GM18867 (cell line): ENCODE data around the gene TBC1D2B.

ENCODE experiments used
- ATAC-seq: cut with Tn5 transposase; IDR thresholded peaks from one replicate; pipeline ENCODE4 v1.9.1; 2021; ENCODE audit warnings: mild to moderate bottlenecking, moderate library complexity; ENCODE audit not compliant: unreplicated experiment

TBC1D2B gene

DNA sequence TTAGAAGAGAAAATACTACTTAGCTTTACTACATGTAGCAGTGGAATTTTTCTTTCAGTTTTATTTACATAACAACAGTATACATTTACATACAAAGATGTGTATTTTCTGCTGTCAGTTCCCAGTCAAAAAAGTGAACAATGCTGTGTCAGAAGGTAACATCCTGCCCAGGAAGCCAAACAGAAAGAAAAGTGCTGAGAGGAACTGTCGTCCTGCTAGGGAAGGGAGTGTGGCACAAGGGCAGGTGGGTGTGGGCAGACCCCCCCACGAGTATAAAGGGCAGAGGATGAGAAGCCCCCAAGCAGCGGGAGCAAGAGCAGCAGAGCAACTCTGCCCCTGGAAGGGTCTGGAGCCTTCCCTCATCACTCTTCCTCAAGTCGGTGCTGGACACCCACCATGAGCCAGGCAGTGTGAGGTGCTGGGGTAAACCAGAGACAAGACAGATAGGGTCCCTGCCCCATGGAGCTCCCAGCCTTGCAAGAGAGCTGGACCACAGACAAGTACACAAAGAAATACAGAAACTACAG, 39.7 kb downstream of the TBC1D2B start:
- no peak for ATAC-seq

DNA sequence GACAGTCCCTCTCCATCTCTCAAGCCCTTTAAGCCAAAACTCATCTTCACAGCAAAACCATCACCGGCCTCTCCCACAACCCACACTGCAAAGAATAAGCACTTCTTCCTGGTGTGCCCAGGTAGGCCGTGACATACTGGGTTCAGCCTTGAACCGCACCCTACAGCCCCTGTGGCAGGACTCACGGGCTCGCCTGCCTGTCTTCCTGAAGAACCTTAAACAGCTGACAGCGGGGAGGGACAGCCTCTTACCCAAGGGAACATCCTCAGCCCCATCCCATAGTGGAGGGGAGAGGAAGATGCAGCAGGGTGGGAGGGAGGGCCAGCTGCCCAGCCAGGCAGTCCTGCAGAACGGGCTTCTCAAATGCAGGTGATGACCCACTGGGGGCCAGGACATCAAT, 40.2 kb downstream of the TBC1D2B start:
- no peak for ATAC-seq

DNA sequence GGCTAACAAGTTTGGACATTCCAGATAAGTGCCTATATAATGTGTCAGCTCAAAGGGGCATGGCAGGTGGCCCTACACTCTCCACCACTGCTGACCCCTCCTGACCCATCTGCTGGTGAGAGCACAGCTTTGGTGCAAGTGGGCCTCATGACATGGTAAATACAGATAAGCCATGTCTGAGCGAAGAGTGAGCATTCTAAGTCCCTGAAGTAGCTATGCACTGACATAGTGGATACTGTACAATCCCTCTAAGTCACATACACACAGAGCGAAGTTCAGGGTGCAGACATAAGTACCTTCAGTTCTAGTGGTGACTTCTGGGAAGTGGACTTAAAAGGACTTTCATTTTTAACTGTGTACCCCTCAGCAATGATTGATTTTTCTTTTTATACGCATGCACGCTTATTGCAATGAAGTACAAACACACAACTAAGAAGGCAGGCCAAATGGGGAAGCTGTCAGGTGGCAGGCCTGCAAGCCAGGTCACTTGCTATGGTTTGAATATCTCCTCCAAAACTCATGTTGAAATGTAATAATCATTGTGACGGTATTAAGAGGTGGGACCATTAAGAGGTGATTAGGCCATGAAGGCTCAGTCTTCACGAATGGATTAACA, 41.5 kb downstream of the TBC1D2B start:
- no peak for ATAC-seq

DNA sequence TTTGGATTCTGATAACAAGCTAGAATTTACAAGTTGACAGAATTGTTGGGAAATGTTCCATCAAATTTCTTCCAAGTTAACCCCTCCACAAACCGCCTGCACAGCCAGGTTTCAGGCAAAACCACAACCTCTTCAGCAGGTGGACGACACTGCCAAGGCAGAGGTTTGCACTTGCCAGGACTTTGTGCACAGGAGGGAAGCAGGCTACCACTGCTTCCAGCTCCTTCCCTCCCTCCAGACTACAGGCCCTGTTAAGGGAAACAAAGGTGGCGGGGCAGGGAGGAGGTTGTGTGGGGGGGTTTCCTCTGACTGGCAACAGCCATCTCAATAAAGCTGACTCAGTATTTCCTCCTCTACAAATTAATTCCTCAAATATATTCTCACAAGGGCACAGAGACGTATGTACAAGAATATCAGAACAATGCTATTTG, 42.2 kb downstream of the TBC1D2B start:
- ATAC-seq: no peak

DNA sequence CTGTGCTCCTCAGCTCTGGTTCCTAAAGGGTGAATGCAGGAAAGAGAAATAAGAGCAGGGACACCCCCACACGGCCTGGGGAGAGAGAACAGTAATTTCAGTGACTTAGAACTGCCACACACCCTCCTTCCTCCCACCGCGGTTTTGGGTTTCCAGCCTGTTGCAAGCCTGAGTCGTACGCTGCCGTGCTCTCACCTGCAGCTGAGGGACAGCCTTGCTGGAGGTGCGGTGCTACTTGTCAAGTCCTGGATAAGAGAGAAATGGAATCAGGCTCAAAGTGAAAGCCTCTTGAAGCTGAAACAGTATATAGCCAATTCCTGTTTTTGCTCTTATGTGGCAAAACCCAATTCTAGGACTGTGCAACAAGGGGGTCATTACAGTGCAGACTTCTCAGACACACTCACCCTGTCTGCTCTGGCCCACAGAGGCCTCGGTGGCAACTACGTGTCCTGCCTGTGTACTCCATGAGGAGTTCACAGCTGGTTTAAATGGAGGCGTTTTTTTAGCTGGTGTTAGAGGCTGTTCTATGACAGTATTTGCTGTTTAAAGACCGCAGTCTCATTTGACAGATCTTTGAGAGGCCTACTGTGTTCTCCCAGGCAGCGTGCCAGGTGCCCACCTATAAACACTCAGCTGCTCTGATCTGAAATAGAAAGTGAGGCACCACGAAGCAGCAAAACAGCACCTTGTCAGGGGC, 42.9 kb downstream of the TBC1D2B start:
- peak; percentile 68 for ATAC-seq

DNA sequence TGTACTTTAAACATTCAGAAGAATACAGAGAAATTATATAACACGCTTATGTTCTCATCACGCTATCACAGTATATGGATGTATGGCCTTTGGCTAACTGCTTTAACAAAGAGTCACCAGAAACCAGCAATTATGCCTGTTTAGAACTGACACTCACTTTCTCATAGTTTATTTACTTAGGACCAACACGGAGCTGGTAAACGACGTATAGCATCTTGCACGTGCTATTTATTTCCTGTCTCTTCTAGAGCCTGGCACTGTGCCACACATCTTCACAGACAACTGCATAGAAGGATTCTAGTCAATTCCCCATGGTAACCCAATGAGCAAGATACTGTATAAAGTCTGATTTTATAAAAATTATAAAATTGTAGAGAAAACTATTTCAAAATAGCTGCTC, 43.6 kb downstream of the TBC1D2B start:
- ATAC-seq: no peak

DNA sequence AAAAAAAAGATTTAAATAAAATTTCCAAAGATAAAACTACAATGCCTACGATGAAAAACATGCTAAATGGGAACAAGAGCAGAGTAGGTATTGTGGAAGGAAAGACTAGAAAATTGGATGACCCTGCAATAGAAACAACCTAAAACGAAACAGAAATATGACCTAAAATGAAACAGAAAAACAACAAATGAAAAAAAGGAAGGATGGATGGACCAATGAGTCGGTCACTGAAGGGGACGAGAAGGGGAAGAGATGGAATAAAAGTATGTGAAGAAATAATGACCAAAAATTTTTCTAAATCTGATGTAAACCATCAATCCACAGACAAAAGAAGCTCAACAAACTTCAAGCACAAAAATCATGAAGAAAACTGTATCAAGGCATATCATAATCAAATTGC, 44.8 kb downstream of the TBC1D2B start:
- no peak for ATAC-seq

DNA sequence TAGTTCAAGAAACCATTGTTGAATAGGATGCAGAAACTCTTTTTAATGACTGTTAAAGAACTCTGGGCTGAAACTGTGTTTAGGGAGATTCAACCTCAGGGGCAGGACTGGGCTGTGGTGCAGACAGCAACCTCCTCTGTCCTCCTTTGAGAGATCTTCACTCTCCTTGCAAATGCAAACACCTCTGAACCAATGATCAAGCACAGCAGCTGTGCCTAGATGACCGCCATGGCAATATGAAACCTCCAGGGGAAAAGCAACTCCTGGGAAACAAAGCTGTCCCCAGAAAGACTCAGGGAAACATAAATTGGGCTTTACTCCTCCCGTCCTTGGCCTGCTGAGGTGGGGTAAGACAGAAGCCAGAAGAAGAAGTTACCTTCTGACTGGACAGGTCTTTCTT, 52.6 kb downstream of the TBC1D2B start:
- ATAC-seq: no peak

DNA sequence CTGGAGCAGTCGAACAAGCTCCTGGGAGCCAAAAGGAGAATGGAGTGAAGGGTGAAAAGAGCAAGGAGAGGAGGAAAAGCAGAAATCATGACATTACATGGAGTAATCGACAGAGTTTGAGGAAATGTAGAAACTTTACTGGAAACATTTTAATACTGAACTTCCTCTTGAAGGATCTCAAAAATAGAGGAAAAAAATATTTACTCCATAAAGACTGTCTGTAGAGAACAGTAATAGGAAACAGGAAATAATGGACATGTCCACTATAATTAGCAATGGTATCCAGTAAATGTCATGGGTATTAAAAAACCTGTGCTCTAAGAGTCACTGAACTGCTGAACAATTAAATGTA, 53.0 kb downstream of the TBC1D2B start:
- ATAC-seq: no peak

DNA sequence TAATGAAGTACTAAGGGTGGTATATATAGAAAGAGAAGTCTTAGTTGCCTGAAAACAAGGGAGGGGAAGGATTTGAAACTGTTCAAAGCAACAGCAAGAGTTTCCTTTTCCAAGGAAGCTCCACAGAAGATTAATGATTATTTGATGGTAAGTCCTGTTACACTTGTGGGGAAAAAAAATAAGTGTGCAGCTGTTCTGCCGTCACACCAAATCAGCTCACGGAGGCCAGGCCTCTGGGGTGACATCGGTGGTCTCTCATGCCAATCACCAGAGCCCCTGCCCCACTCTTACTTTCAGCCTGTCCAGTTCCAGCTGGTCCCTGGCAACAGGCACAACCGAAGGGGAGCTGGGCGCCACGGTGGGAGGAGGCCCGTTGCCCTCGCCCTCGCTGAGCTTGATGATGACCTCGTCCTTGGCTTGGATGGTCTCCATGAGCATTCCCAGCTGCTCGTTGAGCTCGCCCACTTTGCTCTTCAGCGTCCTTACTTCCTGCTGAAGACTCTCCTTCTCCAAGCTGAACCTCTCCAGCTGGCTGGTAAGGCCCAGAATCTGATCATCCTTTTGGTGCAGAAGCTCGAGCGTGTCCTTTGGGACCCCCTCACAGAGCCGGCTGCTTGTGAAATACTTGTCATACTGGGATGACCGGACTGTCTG, 53.5 kb downstream of the TBC1D2B start:
- no peak for ATAC-seq

DNA sequence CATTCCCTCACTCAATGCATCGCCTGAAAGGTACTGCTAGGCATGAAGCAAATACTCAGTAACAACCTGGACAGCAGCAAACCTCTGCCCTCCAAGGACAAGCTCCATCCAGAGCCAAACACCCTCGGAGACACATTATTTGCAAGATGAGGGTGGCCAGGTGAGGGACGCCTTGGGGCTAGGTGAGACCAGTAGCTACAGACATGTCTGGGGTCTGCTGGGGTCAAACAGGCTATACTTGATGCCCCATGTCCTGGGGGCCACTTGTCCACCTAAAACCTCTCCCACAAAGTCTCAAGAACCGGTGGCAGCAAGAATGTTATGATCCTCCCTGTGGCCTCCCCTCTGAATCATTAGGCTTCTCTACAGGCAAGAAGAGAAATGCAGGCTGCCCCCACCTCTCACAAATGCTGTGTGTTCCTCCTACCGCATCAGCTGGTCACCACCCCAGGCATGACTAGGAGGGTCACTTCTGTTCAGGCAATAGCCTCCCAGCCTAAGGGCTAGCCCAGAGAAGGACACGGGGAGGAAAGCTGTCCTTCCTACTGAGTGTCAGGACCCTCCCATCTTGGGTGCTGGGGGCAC, 54.3 kb downstream of the TBC1D2B start:
- ATAC-seq: no peak

DNA sequence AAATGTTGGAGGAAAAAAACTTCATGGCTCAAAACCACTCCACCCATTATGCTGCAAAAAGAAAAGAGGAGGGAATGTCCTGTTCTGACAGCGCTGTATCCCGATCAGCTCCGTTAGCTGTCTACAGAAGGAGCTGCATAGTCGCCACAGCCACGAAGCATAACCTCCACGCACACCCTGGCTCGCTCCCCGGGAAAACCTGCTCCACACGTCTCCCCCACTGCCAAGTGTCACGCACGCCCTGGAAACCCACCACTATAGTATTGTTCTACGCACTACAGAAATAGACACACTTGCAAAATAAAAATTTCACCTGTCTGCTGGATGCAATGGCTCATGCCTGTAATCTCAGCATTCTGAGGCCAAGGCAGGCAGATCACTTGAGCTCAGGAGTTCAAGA, 55.8 kb downstream of the TBC1D2B start:
- ATAC-seq: no peak

DNA sequence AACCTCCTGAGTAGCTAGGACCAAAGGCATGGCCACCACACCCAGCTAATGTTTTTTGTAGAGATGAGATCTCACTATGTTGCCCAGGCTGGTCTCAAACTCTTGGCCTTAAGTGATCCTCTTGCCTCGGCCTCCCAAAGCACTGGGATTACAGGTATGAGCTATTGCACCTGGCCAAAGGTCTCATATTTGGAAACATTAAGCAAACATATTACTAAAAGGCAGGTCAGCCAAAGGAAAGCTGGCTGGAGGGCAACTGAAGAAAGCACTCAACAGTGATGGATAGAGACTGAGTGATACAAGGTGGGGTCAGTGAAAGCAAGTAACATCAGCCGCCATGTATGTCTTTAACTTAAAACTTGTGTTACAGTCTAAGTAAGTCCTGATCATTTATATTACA, 57.5 kb downstream of the TBC1D2B start:
- no peak for ATAC-seq

DNA sequence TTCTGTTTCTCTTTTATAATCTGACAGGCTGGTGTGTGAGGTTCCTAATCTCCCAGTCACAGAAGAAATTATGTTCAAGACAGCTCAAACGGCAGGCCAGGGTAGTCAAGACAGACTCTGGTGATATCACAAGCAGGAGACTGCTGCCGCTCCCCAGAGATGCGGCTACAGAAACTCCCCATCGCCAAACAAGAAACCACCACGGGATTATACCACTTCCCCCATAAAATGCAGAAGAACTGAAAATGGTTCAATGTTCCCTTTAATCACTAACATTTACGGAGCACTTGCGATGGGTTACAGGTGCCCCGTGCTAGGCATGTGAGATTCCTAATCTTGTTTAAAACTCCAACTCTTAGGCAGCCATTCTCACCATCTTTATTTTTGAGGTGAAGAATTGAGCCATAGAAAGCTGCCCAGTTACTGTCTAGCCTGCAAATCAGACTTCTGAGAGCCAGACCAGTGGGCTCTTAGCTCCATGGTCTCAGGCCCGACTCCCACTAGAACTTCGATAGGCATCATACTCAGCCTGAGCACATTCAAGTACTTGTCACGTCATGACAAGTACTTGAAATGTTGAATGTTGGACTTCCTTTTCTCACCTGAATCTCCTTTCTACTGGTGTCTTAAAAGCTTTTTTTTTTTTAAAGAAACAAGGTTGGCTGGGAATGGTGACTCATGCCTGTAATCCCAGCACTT, 58.4 kb downstream of the TBC1D2B start:
- no peak for ATAC-seq

DNA sequence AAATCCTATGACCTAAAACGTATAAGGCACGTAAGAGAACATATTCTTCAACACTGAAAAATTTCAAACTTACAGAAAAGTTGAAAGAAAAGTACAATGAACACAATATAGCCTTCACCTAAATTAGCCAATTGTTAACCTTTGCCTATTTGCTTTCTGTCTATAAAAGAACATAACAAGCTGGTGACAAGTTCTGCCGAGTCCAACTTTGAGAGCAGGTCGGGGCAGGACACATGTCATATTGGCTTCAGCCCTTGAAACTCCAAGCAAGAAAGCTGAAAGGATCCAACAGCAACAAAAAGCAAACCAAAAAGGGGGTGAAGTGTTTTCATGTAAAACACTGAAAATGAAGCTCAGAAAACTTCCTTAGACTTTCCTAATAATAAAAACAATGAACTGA, 59.1 kb downstream of the TBC1D2B start:
- no peak for ATAC-seq

DNA sequence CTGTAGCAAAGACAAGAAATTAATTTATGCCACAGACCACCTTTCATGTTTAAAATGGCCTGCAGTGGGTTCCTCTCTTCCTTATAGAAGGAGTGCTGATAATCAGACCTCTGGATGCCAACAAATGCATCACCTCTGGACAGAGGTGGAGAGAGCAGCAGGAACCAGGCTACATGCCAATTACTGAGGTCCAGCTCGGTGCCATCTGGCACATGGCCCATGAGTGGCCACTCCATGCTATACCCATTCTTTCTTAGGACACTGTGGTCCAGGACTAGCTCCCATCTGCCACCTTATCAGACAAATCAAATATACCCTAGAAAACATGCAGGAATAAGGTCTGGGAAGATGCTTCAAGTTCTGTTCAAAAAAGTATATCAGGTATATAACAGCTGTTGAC, 60.7 kb downstream of the TBC1D2B start:
- ATAC-seq: no peak

DNA sequence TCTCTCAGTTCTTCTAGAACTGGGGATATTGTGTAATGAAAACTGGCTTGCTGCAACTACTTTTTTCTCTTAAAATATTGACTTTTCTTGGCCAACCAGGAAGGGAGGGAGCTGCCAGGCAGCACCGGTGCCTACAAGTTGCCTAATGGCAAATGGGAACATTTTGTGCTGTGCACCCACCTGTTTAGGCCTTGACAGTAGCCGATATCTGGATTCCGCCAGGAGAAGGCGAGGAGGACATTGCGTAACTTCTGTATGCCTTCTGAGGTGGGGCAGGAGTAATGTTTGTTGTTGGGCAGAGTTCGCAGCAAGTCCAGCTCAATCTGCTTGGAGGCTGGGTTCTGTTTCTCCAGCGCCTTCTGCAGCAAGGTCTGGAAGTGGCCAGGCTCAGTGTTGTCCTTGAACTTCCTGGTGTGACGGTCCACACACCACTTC, 64.9 kb downstream of the TBC1D2B start:
- no peak for ATAC-seq

DNA sequence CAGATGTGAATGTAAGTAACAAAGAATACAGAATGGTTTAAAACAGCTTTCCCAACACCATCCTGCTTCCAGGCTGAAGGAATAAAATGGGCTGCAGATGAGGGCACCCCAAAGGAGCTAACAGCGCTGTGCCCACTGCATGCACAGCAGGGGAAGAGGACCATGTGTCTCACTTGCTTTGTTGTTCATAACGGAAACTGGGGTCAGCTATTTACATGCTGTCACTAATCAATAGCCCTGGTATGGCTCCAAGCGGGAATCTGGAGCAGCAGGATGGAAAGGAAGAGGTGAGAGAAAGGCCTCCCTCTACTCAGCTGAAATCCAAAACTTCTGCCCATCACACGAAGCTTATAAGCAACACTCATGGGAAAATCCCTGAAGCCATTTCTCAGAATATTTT, 67.4 kb downstream of the TBC1D2B start:
- no peak for ATAC-seq

DNA sequence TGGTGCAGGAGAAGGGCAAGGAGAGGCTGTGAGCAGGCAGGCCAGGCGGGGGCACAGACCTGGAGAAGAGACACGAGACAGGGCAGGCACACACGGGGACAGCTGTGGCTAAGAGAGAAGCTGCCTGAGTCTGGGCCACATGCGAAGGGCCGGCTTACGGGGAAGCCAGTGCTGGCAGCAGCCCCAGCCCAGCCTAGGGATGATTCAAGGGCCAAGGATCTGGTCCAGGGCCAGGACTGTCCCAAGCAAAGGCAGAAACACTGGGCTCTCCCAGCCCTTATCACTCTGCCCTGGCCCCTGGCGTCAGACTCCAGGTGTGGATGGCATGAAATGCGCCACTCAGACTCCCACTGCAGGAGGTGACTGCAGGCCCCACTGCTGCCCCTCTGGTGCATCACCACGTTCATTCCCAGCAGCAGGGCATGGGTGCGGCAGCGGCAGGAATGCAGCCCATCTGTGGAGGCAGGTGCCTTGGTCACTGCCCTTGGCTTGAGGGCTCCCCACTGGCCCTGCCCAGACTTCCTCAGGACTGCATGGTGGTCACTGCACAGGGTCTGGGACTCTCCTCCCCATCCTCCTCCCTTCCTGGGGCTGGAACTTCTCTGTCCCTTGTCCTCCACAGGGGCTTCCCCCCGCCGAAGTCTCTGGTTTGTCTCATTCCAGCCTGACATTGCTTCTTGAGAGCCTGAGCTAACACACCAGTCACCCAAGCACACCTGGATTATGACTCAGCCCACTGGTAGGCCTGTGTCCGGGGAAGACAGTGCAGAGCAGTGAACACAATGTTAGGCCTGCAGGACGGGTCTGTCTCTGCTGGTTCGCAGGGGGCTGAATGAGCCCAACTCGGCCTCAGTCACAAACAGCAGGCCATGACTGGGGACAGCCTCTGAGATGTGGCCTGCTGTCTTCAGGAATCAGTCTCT, 69.3 kb downstream of the TBC1D2B start:
- no peak for ATAC-seq
